H1 (cell line): ENCODE results near the gene NUBP2. TPM values are rescaled to one million over a fixed set of nuclear protein-coding genes. Genes with fewer than 3 reads are reported as not detected.

Source experiments
- GABPA ChIP-seq: IDR thresholded peaks from 2 replicates; pipeline ENCODE4 v1.6.1; 2011; ENCODE audit warnings: mild to moderate bottlenecking, low read length, moderate library complexity, borderline replicate concordance; ENCODE audit not compliant: insufficient read depth
- POLR2AphosphoS5 ChIP-seq: IDR thresholded peaks from 2 replicates; pipeline ENCODE4 v1.6.1; 2011; ENCODE audit warnings: low read depth, low read length
- RBBP5 ChIP-seq: IDR thresholded peaks from 2 replicates; pipeline ENCODE4 v1.7.1; 2012; ENCODE audit warnings: low read depth, mild to moderate bottlenecking, inconsistent platforms, low read length, moderate library complexity, borderline replicate concordance
- TAF7 ChIP-seq: optimal IDR thresholded peaks from 2 replicates; pipeline ENCODE3; 2011; ENCODE audit warnings: low read depth, mild to moderate bottlenecking, inconsistent platforms, low read length, moderate library complexity, borderline replicate concordance
- ZNF274 ChIP-seq: IDR thresholded peaks from 2 replicates; pipeline ENCODE4 v1.7.0; 2012; ENCODE audit warnings: low read length, borderline replicate concordance; ENCODE audit errors: extremely low read depth
- polyA plus RNA-seq, 7 experiments: library from polyadenylated mRNA; depleted of rRNA in 3 of 7; stranded (reverse) in 5 of 7; unstranded in 2 of 7; fragments of >200 nt in 5 of 7; fragments of 200-250 nt in 2 of 7; gene quantifications; 1 replicate in 5 of 7; 2 replicates in 1 of 7; 4 replicates in 1 of 7; pipeline versions ENCODE4 v1.2.1 to v1.2.3, GENCODE V29; 2011 to 2013; ENCODE audit warnings: missing spikeins in 2 of 7, mixed read lengths in 2 of 7
- total RNA-seq: library from RNA; stranded (reverse); fragmentation: NEBNext Ultra II Directional; extraction: Animal tissue kit (Norgen Biotek cat#: 25700); gene quantifications from 2 replicates; pipeline ENCODE4 v1.2.1, GENCODE V29; 2021

Gene NUBP2
- total and polyA plus RNA-seq, 2 of the 8 experiments (the other 6 are each of a cell fraction or from before 2014, with no cell fraction given), result 70.3 to 96.9 TPM

GRCh38 chr16:1740781-1741490 lies 41.8 kb upstream of the NUBP2 start (continued):
- TF ChIP-seq TAF7 (no peak), GABPA (no peak), POLR2AphosphoS5 (no peak), RBBP5 (no peak), ZNF274 (no peak)
